HepG2 (cell line): ENCODE measurements around the gene DCTN2. TPM values are rescaled to one million over a fixed set of nuclear protein-coding genes. Genes with fewer than 3 reads are reported as not detected.
A peak's percentile ranks its signal among the peaks of the same experiment; 100 is the strongest.

Source experiments
- AHDC1 ChIP-seq: sonication (generic); formaldehyde crosslinking; IDR thresholded peaks from 2 replicates; pipeline ENCODE4 v1.5.1; 2020; ENCODE audit warnings: mild to moderate bottlenecking, missing genetic modification reagents, borderline replicate concordance
- HNF4A ChIP-seq: sonication (generic); formaldehyde crosslinking; IDR thresholded peaks from 2 replicates; pipeline ENCODE4 v1.4.0; 2020; ENCODE audit warnings: missing genetic modification reagents
- MLX ChIP-seq: IDR thresholded peaks from 2 replicates; pipeline ENCODE4 v1.6.1; 2016
- NR2F2 ChIP-seq: IDR thresholded peaks from 2 replicates; pipeline ENCODE4 v1.6.1; 2012; ENCODE audit warnings: low read depth, inconsistent platforms, borderline replicate concordance
- POGK ChIP-seq: sonication (generic); formaldehyde crosslinking; conservative IDR thresholded peaks from 2 replicates; pipeline ENCODE4 v1.8.0; 2022; ENCODE audit warnings: mild to moderate bottlenecking, moderate library complexity, missing genetic modification reagents
- SATB2 ChIP-seq: sonication (generic); formaldehyde crosslinking; IDR thresholded peaks from 2 replicates; pipeline ENCODE4 v1.5.0; 2020; ENCODE audit warnings: missing genetic modification reagents
- SMAD9 ChIP-seq: sonication (generic); formaldehyde crosslinking; IDR thresholded peaks from 2 replicates; pipeline ENCODE4 v1.5.1; 2020; ENCODE audit warnings: mild to moderate bottlenecking, missing genetic modification reagents
- SNAPC2 ChIP-seq: sonication (generic); formaldehyde crosslinking; IDR thresholded peaks from 2 replicates; pipeline ENCODE4 v1.8.1; 2022; ENCODE audit warnings: mild to moderate bottlenecking, missing genetic modification reagents
- SP1 ChIP-seq, 2 experiments: fragments of 450-650 bp in 1 of 2; sonication (generic) in 1 of 2; formaldehyde crosslinking in 1 of 2; IDR thresholded peaks; 2 replicates each; pipeline versions ENCODE4 v1.4.0 to v1.6.1; 2016 to 2020; ENCODE audit warnings: missing genetic modification reagents in 1 of 2
- SP140L ChIP-seq: sonication (generic); formaldehyde crosslinking; IDR thresholded peaks from 2 replicates; pipeline ENCODE4 v1.4.0; 2020; ENCODE audit warnings: missing genetic modification reagents, borderline replicate concordance
- TCF7L2 ChIP-seq: IDR thresholded peaks from 2 replicates; pipeline ENCODE4 v1.6.1; 2011; ENCODE audit warnings: mild to moderate bottlenecking, low read depth, low read length, moderate library complexity
- TFDP1 ChIP-seq: IDR thresholded peaks from 2 replicates; pipeline ENCODE4 v1.6.1; 2016; ENCODE audit warnings: missing compliant biosample characterization, missing genetic modification reagents, borderline replicate concordance
- TFE3 ChIP-seq: IDR thresholded peaks from 2 replicates; pipeline ENCODE4 v1.6.1; 2016
- ZNF20 ChIP-seq: sonication (generic); formaldehyde crosslinking; IDR thresholded peaks from 2 replicates; pipeline ENCODE4 v1.4.0; 2020; ENCODE audit warnings: mild to moderate bottlenecking, moderate library complexity, missing genetic modification reagents
- ZNF251 ChIP-seq: sonication (generic); formaldehyde crosslinking; IDR thresholded peaks from 2 replicates; pipeline ENCODE4 v1.9.0; 2021; ENCODE audit warnings: mild to moderate bottlenecking, missing genetic modification reagents
- ZNF430 ChIP-seq: sonication (generic); formaldehyde crosslinking; IDR thresholded peaks from 2 replicates; pipeline ENCODE4 v1.9.0; 2021; ENCODE audit warnings: mild to moderate bottlenecking, missing genetic modification reagents
- ZNF460 ChIP-seq: sonication (generic); formaldehyde crosslinking; IDR thresholded peaks from 2 replicates; pipeline ENCODE4 v1.5.1; 2020; ENCODE audit warnings: missing genetic modification reagents, mild to moderate bottlenecking, borderline replicate concordance
- ZNF510 ChIP-seq: sonication (generic); formaldehyde crosslinking; IDR thresholded peaks from 2 replicates; pipeline ENCODE4 v1.4.0; 2020; ENCODE audit warnings: low read depth, mild to moderate bottlenecking, missing genetic modification reagents
- ZNF543 ChIP-seq: sonication (generic); formaldehyde crosslinking; IDR thresholded peaks from 2 replicates; pipeline ENCODE4 v1.4.0; 2020; ENCODE audit warnings: mild to moderate bottlenecking, missing genetic modification reagents
- polyA plus RNA-seq, 8 experiments: library from polyadenylated mRNA; depleted of rRNA in 3 of 8; stranded (reverse) in 7 of 8; unstranded in 1 of 8; fragments of >200 nt; fragmentation: Illumina TruSeq in 4 of 8; extraction: Trizol in 4 of 8; gene quantifications; 2 replicates each; pipeline versions ENCODE4 v1.2.1 to v1.2.3, GENCODE V29; 2011 to 2016; ENCODE audit warnings: low read depth in 4 of 8, missing spikeins in 1 of 8, mixed read lengths in 1 of 8; ENCODE audit not compliant: insufficient read depth in 1 of 8
- total RNA-seq, 5 experiments: library from RNA; depleted of rRNA; stranded (reverse); fragments of >200 nt; fragmentation: Illumina TruSeq; extraction: Trizol; gene quantifications; 2 replicates each; pipeline ENCODE4 v1.2.3, GENCODE V29; 2016; ENCODE audit warnings: low read depth in 1 of 5

Gene DCTN2
- total and polyA plus RNA-seq, 2 of the 13 experiments (the other 11 are each of a cell fraction or from before 2014, with no cell fraction given) = 72.0 to 77.4 TPM

GRCh38 chr12:57549909-57550640 is 3.1 kb upstream of the DCTN2 start, which contains the start of gene KIF5A (continued):
- TF ChIP-seq AHDC1 (CRISPR knock-in tag) = no peak
- no peak for TF ChIP-seq POGK
- no peak for TF ChIP-seq NR2F2
- TF ChIP-seq TFE3 = no peak
- TF ChIP-seq HNF4A (CRISPR knock-in tag) = no peak
- TF ChIP-seq ZNF510 = no peak
- no peak for TF ChIP-seq MLX (CRISPR knock-in tag)
- no peak for TF ChIP-seq ZNF251 (CRISPR knock-in tag)
- no peak for TF ChIP-seq TCF7L2
- TF ChIP-seq SNAPC2 = no peak
- no peak for TF ChIP-seq TFDP1 (CRISPR knock-in tag)
- no peak for TF ChIP-seq ZNF460
- no peak for TF ChIP-seq SP140L
- no peak for TF ChIP-seq SMAD9 (CRISPR knock-in tag)
- peak; percentile 51; the same call in 1 of the 2 replicates for TF ChIP-seq ZNF543 (CRISPR knock-in tag)
- TF ChIP-seq ZNF430 (CRISPR knock-in tag) = no peak
- no peak for TF ChIP-seq SP1 (IDR thresholded peaks at IDR 0.05)
- peak; percentile 16; the same call in 1 of the 2 replicates for TF ChIP-seq SP1 (CRISPR knock-in tag; IDR thresholded peaks at IDR 0.05)
- no peak for TF ChIP-seq ZNF20 (CRISPR knock-in tag)
- no peak for TF ChIP-seq SATB2
